Ecto neural progenitor cell (in vitro differentiated cells): ENCODE measurements around the gene TIMM44.

Source experiments
- DNase-seq: peaks from one replicate; pipeline ENCODE4 v3.0.0-alpha.2; 2018; ENCODE audit warnings: low spot score

Gene TIMM44

GRCh38 chr19:7943444-7944176 is at the start of gene TIMM44:
Gene TIMM44 (minus strand): TSS chr19:7943666. CDS start chr19:7943651, 15 bp downstream.
- DNase-seq, result peak; percentile 99

DNA sequence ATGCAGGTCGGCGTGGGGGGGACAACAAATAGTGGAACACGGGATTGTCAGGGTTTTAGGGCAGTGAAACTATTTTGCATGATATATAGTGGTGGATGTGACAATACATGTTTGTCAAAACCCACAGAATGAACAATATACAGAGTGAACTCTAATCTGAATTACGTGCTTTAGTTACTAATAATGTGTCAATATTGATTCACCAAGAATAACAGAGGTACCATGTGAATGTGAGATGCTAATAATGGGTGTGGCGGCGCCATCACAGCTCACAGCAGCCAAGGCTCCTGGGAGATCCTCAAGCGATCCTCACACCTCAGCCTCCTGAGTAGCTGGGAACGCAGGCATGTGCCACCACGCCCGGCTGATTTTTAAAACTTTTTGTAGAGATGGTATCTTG is 49.1 kb upstream of the TIMM44 start:
- no peak for DNase-seq

DNA sequence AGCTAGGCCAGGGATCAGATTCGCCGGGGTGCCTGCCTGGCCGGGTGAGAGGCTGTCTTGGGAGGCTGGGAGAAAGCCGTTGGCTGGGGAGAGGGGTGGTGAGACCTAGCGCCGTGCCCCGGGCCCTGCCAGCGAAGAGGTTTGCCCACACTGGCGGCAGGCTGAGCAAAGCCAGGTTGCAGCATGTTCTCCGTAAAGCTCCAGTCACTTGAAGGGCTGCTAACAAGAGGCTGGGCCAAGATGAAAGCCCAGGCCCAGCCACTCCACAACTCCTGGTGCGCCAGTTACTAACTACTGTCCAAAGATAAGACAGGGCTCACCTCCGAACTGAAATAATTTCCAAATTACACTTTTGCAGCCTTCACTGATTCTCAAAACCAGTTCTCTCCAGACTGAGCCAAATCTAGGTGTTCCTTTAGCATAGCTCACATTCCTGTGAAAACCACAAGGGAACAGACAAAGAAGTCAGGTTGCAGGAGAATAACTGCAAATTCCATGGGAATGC is 45.7 kb upstream of the TIMM44 start:
- DNase-seq, result no peak

DNA sequence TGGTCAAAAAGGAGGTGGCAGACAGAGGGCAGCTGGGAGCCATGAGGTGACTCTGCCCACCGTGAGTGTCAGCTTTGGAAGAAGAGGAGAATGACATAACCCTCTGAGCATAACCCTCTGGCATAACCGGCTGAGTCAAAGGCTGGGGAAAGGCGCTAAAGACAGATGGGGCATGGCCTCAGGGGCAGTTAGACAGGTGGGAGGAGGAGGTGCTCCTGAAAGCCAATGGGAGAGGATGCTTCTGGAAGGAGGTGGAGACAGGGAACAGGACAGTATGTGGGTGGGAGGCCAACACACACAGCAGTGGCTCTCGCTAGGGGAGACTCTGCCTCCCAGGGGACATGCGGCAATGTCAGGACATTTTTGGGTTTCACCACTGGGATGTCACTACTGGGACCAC is 44.8 kb upstream of the TIMM44 start:
- DNase-seq, result no peak

GRCh38 chr19:7987114-7987768 is 43.8 kb upstream of the TIMM44 start:
- no peak for DNase-seq

- no peak for DNase-seq
Observed at GRCh38 chr19:7986321-7987113, 43.1 kb upstream of the TIMM44 start.

- DNase-seq, result no peak
Observed at GRCh38 chr19:7985481-7985911, 42.0 kb upstream of the TIMM44 start.

GRCh38 chr19:7983995-7984837 is 40.8 kb upstream of the TIMM44 start:
- no peak for DNase-seq

DNA sequence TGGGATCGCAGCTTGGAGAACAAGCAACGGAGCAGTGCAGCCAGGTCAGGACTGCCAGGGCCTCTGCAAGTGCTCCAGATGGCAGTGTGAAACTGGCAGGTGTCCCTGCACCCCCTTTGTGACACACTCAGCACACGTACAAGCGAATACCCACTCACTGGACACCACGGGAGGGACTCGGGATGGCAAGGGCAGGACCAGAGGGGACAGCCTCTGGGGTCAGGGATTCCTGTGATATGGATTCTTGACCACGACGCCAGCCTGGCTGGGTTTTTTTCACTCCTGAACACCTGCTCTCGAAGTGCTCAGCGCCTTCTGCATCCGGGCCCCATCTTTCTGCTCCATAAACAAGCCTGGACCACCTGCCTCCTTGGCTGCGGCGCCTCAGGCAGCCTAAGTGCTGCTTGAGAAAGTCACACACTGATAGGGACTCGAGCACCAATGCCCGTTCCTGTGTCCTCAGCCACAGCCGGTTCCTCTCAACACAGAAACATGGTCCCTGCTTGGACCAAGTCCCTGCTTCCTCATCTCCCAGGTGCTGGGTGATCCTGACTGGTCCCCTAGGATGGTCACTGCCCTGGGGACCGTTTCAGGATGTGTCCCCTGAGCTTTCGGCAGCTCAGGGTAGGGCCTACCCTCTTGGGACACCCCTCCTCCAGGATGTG is 40.0 kb upstream of the TIMM44 start:
- no peak for DNase-seq

- DNase-seq, result no peak
Observed at GRCh38 chr19:7982651-7983099, 39.2 kb upstream of the TIMM44 start.

DNA sequence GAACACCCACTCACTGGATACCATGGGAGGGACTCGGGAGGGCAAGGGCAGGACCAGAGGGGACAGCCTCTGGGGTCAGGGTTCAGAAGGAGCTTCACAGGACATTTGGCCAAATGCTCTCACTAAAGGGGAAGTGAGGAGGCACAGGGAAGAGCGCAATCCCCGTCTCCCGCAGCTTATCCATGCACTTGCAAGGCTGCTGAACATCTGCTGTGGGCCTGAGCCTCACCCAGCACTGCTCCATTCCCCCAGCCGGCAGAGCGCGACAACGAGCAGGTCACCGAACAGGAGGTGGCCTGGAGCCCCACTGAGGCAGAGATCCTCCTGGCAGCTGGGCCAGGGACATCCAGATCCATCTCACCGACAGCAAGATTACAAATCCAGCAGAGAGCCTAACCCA is 38.6 kb upstream of the TIMM44 start:
- DNase-seq, result no peak

- DNase-seq, result no peak
Observed at GRCh38 chr19:7981661-7982060, 38.2 kb upstream of the TIMM44 start.

- no peak for DNase-seq
Observed at GRCh38 chr19:7981199-7981598, 37.7 kb upstream of the TIMM44 start.

GRCh38 chr19:7980635-7981121 is 37.2 kb upstream of the TIMM44 start:
- DNase-seq, result no peak

- no peak for DNase-seq
Observed at GRCh38 chr19:7980168-7980567, 36.7 kb upstream of the TIMM44 start.

DNA sequence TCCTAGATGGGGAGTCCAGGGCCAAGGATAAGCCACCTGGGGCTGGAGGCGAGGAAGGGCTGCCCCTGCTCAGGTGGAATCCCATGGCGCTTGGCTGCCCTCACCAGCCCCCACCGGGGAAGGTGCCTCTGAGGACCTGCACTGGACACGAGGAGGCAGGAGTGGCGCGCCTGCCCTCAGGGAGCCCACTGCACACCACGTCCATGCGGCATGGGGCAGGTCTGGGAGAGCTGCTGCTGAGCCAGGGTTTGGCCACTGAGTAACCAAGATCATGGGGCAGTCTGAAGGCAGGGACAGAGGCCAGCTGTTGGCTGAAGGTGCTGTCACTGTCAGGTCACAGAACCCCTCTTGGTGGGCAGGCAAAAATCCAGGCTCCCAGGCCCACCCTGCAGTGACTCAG is 36.1 kb upstream of the TIMM44 start:
- no peak for DNase-seq

DNA sequence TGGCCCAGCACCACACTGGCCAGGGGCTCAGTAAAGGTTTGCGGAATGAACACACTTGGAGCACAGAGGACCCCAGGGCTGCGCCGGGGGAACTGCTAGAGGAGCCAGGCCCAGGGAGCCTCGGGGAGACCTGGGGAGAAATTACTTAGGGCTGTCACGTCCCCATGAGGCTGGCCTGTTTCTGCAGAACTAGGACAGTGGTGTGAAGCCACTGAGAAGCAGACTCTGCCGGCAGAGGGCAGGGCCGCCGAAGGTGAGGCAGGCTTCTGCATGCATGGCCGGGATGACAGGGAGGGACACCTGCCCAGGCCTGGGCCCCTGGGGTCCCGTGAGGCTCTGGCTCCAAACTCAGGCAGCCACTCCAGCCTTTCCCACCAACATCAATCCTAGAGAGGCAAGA is 35.5 kb upstream of the TIMM44 start:
- no peak for DNase-seq

GRCh38 chr19:7978179-7978825 is 34.8 kb upstream of the TIMM44 start:
- DNase-seq, result no peak

DNA sequence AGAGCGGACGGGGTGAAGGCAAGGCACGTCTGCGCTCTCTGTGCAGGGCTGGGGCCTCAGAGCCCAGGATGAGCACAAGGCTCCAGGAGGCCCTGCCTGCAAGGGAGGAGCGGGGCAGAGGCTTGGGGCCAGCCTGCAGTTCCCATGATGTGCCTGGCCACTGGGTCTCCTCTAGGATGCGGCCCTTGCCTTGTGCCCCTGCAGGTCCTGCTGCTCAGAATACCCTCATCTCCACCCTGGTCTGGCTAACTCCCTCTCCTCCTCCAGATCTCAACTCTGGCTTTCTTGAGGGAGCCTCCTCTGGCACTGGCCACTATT is 34.2 kb upstream of the TIMM44 start:
- DNase-seq, result no peak

DNA sequence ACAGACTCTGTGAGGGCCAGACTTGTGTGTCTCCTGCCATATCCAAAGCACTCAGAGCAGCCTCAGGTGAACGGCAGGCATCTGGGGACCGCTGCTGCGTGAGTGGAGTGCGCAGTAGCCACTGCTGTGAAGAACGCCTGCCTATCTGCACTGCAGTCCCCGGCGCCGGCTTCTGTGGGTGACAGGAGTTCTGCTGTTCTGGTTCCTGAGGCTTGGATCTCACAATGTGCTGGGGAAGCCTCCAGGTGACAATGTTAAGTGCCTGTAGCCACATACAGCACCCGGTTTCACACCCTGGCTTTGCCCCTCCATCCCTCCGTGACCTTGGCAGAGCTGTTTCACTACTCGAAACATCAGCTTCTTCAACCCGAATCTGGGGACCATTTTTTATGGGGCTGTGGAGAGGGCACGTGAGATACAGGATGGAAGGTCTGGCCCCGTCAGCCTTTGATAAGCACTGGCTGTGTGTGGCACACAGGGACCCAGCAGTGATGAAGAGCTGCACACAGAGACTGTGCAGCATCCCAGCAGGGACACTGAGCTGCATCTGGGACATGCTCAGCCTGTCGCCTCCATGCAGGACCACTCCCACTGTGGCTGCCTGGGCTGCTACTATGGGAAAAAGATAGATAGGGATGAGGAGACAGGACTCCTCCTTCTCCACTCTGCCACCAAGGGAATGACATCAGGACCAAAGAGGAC is 33.7 kb upstream of the TIMM44 start:
- no peak for DNase-seq
